ENCODE results near the gene ADRA2C. TPM values are rescaled to one million over a fixed set of nuclear protein-coding genes. Genes with fewer than 3 reads are reported as not detected.

The ADRA2C gene
- total and polyA plus RNA-seq, 9 of the 15 experiments (the other 6 are each of a cell fraction or from before 2014, with no cell fraction given), result 0.06 to 0.58 (median 0.14) TPM; not detected in 2

GRCh38 chr4:3746701-3747580, 19.2 kb upstream of the ADRA2C start (continued):
- no peak for TF ChIP-seq LCOR (CRISPR knock-in tag; IDR thresholded peaks at IDR 0.05)
- TF ChIP-seq MITF (IDR thresholded peaks at IDR 0.05), result no peak
- TF ChIP-seq MAX (CRISPR knock-in tag; IDR thresholded peaks at IDR 0.05), result 0 out of 2 replicates have a peak, but pooled peaks have one; percentile 40
- TF ChIP-seq KAT7 (CRISPR knock-in tag; IDR thresholded peaks at IDR 0.05; ENCODE audit: borderline replicate concordance), result no peak
- TF ChIP-seq KLF1 (tag; IDR thresholded peaks at IDR 0.05), result no peak
- TF ChIP-seq ZEB2 (IDR thresholded peaks at IDR 0.05), result peak; percentile 72; the same call in 1 of the 2 replicates
- peak; percentile 72 for TF ChIP-seq PKNOX1 (IDR thresholded peaks at IDR 0.05)

Data from K562 (cell line).